Measurements from ENCODE around the gene AUH.

DNA sequence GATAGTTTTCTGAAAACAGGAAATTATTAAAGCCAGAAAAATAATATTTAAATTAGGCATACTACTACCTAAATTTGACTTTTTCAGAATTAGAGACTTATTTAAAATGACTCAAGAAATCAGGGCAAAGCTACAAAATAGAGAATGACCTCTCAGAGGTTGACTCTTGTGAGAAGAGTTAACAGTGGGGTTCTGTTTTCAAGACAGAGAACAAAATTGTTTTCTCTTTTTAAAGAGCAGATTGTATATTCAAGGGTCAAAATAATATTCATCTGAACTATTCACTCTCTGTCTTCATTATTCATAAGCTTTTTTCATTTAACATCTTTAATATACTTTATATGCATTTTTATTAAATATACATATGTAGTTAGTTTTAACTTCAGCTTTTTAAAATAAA lies 21.9 kb upstream of the AUH start:
- TF ChIP-seq, protein P1, sequence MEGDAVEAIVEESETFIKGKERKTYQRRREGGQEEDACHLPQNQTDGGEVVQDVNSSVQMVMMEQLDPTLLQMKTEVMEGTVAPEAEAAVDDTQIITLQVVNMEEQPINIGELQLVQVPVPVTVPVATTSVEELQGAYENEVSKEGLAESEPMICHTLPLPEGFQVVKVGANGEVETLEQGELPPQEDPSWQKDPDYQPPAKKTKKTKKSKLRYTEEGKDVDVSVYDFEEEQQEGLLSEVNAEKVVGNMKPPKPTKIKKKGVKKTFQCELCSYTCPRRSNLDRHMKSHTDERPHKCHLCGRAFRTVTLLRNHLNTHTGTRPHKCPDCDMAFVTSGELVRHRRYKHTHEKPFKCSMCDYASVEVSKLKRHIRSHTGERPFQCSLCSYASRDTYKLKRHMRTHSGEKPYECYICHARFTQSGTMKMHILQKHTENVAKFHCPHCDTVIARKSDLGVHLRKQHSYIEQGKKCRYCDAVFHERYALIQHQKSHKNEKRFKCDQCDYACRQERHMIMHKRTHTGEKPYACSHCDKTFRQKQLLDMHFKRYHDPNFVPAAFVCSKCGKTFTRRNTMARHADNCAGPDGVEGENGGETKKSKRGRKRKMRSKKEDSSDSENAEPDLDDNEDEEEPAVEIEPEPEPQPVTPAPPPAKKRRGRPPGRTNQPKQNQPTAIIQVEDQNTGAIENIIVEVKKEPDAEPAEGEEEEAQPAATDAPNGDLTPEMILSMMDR (IDR thresholded peaks at IDR 0.05), result no peak
- no peak for TF ChIP-seq POLR2A (IDR thresholded peaks at IDR 0.05)

All from Peyer's patch (tissue), 4 donors.